GM19351 (cell line): ENCODE results near the gene MAMLD1.

Experiments
- ATAC-seq: cut with Tn5 transposase; IDR thresholded peaks from one replicate; pipeline ENCODE4 v1.9.1; 2021; ENCODE audit warnings: mild to moderate bottlenecking, moderate library complexity; ENCODE audit not compliant: unreplicated experiment

The MAMLD1 gene

GRCh38 chrX:150525061-150525919 lies 162.2 kb downstream of the MAMLD1 start:
- no peak for ATAC-seq

GRCh38 chrX:150526692-150527091 lies 163.6 kb downstream of the MAMLD1 start:
- ATAC-seq, result no peak

- no peak for ATAC-seq
Measured at GRCh38 chrX:150527108-150527507, 164.0 kb downstream of the MAMLD1 start.

DNA sequence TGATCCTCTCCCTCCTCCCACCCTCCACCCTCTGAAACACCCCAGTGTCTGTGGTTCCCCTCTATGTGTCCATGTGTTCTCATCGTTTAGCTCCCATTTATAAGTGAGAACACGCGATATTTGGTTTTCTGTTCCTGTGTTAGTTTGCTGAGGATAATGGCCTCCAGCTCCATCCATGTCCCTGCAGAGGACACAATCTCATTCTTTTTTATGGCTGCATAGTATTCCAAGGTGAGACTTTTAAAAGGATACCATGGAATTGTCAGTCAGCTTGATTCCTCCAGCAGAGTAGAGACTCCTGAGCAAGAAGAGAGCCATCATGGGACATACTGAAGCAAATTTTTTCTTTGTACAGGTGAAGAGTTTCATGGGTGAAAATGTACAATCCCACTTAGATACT lies 166.5 kb downstream of the MAMLD1 start:
- ATAC-seq, result no peak

DNA sequence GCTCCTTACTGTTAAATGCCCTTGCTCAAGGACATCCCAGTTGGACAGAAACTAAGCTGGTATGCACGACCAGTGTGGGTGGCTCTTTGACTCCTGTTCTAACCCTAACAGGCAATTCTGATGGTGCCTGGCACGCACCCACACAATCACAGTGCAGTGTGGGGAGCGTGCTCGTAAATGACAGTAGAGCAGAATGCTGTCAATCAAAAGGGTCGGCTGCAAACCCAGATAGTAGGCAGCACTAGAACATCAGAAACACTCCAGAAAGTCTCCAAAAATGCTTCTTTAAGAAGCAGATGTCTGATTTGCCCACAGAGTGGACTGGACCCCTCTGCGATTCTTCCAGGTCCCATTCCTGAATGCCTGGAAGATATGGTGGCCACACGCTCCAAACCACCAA lies 167.7 kb downstream of the MAMLD1 start:
- no peak for ATAC-seq

DNA sequence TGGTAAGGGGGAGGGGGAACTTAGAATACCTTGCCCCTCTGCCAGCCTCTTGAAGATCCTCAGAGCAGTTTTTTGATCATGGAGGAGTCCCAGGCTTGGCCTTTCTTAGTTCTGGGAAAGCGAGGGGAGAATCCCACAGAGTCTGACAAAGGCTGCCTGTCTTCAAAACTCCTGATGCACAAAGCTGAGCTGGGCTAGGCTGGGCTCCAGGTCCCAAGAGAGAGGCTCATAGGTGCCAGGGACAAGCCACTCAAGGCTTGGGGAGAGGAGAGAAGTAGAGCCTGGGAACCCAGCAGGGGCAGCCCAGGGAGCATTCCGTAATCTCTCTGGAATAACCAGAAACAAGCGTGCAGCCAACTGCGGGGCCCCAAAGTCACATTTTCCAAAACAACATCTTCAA lies 168.3 kb downstream of the MAMLD1 start:
- ATAC-seq, result no peak

GRCh38 chrX:150533863-150534262 lies 170.7 kb downstream of the MAMLD1 start:
- ATAC-seq, result no peak

GRCh38 chrX:150536455-150537116 lies 173.5 kb downstream of the MAMLD1 start:
- no peak for ATAC-seq

DNA sequence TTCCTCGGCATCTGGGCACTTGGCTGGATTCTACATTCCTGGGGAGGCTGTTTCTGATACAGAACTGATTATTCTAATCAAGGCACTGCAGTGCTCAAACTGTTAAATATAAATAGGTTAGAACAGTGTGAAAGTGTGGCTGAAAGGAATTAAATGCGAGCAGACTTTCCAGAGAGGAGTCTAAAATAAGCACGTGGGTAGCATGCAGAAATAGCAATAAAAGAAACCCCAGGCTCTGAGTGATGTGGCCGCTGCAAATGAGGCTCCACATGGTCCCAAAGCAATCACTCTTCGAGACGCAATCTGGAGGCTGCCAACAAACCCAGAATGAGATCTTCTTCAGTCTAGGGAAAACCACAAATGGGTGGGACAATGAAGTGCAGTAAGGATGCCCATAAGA lies 174.7 kb downstream of the MAMLD1 start:
- no peak for ATAC-seq

GRCh38 chrX:150540965-150541364 lies 177.8 kb downstream of the MAMLD1 start:
- ATAC-seq, result no peak

DNA sequence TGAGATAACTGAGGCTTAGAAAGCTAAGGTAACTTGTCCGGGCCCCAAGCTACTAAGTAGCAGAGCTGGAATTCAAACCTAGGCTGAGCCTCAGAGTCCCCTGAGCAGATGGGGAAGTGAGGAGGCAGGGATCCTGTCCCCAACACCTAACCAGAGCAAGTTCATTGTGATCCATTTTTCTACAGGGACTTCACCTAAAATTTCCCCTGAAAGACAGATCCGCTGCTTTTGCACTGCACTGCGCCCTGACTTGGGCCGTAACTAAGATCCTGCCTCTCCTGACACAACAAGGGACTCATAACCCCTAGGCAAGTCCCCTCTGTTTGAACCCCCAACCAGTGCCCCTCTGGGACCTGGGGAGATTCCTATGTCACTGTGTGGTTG lies 179.7 kb downstream of the MAMLD1 start:
- peak; percentile 30 for ATAC-seq

DNA sequence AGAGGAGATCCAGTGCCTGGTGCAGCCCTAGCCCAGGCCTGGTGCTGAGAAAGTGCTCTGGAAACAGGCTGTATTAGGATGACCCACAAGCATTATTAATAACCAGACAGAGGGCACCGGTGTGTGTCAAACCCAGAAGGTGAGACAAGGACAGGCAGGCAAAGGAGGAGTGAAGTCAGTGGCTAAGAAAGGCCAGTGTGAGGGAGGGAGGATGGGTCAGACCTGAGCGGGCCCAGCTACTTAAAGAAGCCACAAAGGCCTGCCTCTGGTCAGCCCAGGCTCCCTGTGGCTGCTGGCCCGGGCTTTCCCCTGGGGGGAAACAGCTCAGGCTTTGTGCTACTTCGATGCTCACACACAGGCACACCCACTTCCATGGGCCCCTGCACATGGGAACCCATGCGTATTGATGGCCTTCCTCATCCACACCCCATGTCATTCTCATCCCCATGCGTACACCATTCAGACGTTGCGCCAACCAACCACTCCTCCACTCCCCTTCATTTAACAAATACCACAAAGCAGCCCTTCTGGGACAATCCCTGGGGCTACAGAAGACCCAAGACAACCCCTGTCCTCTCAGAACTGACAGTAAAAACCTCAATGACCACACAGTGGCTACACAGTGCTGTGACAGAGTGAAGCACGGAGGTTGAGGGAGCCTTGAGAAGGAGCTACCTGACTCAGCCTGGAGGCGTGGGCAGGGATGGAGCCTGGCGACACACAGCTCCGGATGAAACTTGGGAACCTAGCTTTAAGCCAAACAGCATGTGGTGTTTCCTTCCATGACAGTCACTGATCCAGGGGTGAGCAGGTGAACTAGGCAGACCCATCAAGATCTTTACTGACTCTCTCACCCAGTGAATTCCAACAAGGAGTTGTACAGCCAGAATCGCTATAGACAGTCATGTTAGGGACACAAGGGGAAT lies 180.4 kb downstream of the MAMLD1 start:
- peak; percentile 44 for ATAC-seq

DNA sequence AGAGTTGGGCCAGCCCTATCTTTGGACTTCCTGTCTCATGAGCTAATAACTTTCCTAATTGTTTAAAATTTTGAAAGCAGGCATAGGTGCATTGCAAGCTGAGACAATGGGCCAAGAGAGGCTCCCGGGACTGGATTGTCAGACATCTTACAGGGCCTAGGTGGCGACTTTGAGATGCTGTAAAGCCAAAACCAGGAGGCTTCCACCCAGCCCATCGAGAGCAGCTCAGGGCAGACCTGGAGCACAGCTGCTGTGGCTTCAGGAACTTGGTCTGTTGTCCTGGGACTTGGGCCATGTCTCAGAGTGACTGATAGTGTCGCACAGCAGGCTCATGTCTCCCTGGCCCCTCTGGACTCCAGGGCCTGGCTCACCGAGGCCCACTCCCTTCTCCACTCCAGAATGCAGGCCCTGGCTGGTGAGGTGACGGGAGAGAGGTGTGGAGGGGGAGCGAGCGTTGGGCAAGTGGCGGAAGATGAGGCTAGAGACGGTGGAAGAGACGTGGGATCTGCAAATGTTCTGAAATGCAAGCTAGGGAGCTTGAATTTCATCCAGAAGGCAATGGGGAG lies 181.2 kb downstream of the MAMLD1 start:
- no peak for ATAC-seq

- ATAC-seq, result no peak
Measured at GRCh38 chrX:150544835-150545770, 182.0 kb downstream of the MAMLD1 start.

DNA sequence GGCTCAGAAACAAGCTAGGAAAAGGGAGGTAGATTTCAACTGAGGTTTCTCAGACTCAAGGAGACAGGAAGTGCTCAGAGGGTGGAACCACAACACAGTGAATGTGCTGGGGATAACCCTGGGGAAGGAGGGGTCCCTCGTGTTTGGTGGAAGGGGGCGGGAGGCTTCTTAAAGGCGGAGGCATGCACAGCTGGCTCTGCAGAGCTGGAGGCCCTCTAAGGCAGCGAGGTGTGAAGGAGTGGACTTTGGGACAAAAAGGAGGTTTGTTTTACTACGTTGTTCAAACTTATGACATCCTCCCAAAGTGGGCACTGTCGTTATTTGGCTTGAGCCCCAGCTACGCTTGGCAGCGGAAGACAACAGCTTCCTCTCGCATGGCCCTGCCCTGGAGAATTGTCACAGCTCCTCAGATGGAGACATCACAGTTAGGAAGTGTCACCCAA lies 183.6 kb downstream of the MAMLD1 start:
- ATAC-seq, result no peak

DNA sequence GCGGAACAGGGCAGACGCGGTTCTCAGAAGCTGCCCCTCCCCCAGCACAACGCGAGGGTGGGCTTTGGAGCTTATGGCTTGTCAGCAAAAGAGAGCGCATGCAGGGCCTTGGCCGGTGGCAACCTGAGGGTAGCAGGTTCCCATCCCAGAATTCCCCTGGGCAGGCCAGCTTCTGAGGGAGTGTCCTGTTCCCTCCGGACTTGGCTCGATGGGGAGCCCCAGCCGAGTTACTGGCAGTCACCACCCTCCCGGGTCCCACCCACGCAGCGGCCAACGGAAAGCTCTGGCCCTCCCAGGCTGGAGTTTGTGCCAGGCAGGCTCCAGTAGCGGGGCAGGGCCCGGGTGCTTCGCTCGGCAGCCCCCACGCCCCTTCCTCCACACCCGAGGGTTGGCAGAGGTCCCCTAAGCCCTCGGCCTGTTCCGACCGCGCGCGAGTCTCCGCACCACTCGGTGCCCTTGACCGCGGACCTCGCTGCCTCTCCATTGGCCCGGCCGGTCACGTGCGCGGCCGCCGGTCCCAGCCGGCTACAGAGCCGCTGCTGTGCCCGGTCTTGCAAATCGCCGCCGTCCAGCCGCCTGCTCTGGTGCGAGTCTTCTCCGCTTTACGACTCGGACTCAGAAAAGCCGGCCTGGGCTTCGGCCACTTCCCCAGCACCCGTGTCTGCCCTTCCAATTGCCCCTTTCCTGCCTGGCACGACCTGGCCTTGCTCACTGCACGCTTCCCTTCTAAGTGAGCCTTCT lies 184.4 kb downstream of the MAMLD1 start:
- ATAC-seq, result peak; percentile 58

DNA sequence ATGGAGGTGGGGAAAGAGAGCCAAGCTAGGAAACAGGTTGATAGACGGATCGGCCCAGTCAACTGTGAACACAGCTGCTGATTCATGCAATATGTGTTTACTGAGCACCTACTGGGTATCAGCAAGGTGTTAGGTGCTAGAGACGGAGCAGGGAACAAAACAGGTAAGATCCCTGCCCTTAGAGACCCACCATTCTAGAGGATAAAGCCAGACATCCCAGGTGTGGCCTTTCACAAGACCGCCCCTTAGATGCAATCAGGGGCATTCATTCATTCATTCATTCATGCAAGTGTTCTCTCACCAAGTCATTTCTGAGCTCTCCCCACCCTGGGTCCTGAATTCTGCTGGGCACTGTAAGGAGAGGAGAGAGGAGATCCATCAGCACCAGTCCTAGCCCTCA lies 185.1 kb downstream of the MAMLD1 start:
- ATAC-seq, result no peak

- ATAC-seq, result no peak
Measured at GRCh38 chrX:150548684-150549083, 185.6 kb downstream of the MAMLD1 start.

- ATAC-seq, result no peak
Measured at GRCh38 chrX:150551963-150552362, 188.8 kb downstream of the MAMLD1 start.
